Measurements from ENCODE around the gene BIRC3. TPM values are rescaled to one million over a fixed set of nuclear protein-coding genes. Genes with fewer than 3 reads are reported as not detected.
A peak's percentile ranks its signal among the peaks of the same experiment; 100 is the strongest.

The BIRC3 gene
- total RNA-seq, result 1.2 and 1.8 TPM in 2 replicates

GRCh38 chr11:102317099-102317767, at the start of gene BIRC3:
BIRC3 (plus strand) TSS chr11:102317484; CDS start chr11:102324510, 7,026 bp downstream.
- H3K27me3 ChIP-seq (ENCODE audit: insufficient read depth, low read length), result no peaks in the 10 kb centered on the region
- H4K20me1 ChIP-seq (ENCODE audit: insufficient read depth, low read length), result no peaks in the 10 kb centered on the region
- H3K27ac ChIP-seq (ENCODE audit: low read depth, low read length), result peak within 1 kb of the TSS; percentile 79
- peak; percentile 89 for DNase-seq (ENCODE audit: insufficient read length, low spot score, missing footprints)
- H3K4me1 ChIP-seq (ENCODE audit: insufficient read depth, low read length), result peaks cover 19% of the 10 kb centered on the region
- H2AFZ ChIP-seq (ENCODE audit: low read length), result peak within 1 kb of the TSS; percentile 91
- H3K9me3 ChIP-seq (ENCODE audit: low read depth, low read length), result no peaks in the 10 kb centered on the region
- peak; percentile 31 for TF ChIP-seq CTCF (IDR thresholded peaks at IDR 0.05; ENCODE audit: extremely low read depth, low read depth, low read length)
- peak within 1 kb of the TSS; percentile 94 for H3K4me2 ChIP-seq (ENCODE audit: insufficient read depth, low read length)
- no peaks in the 10 kb centered on the region for H3K36me3 ChIP-seq (ENCODE audit: insufficient read depth, low read length)
- no peaks in the 10 kb centered on the region for H3K79me2 ChIP-seq (ENCODE audit: insufficient read depth, low read length)
- peak within 1 kb of the TSS; percentile 77 for H3K4me3 ChIP-seq (ENCODE audit: insufficient read depth, low read length)

DNA sequence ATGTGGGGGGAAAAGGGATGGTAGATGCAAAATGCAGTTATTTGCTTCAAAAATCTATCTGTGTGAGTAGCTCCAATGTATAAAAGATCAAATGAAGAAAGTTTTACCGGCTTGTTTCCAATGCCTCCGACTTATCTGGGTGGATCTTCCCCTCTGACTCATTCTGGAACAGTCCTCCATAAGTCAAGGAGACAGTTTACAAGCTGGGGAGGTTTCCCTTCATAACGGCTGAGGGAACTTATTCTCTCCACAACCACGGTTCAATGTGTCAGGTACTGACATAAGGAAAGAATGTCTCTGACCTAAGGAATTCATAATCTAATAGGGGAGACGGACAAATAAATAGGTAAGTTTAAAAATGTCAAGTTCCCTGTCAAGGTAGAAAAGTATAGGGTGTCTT, 49.7 kb upstream of the BIRC3 start:
- H3K4me2 ChIP-seq (ENCODE audit: insufficient read depth, low read length), result peak overlapping the region; percentile 92

GRCh38 chr11:102268083-102268984, 49.0 kb upstream of the BIRC3 start:
- DNase-seq (ENCODE audit: insufficient read length, low spot score, missing footprints), result peak; percentile 90

More for the DNA sequence above, 49.7 kb upstream of the BIRC3 start:
- DNase-seq (ENCODE audit: insufficient read length, low spot score, missing footprints), result peak; percentile 62
- H2AFZ ChIP-seq (ENCODE audit: low read length), result peak overlapping the region; percentile 89
- peak overlapping the region; percentile 38 for H3K27ac ChIP-seq (ENCODE audit: low read depth, low read length)
- no peaks in the 10 kb centered on the region for H3K9me3 ChIP-seq (ENCODE audit: low read depth, low read length)
- no peaks in the 10 kb centered on the region for H3K27me3 ChIP-seq (ENCODE audit: insufficient read depth, low read length)
- no peaks in the 10 kb centered on the region for H4K20me1 ChIP-seq (ENCODE audit: insufficient read depth, low read length)
- H3K4me3 ChIP-seq (ENCODE audit: insufficient read depth, low read length), result peak overlapping the region; percentile 74
- H3K4me1 ChIP-seq (ENCODE audit: insufficient read depth, low read length), result peaks cover 29% of the 10 kb centered on the region
- TF ChIP-seq CTCF (IDR thresholded peaks at IDR 0.05; ENCODE audit: extremely low read depth, low read depth, low read length), result no peak
- H3K79me2 ChIP-seq (ENCODE audit: insufficient read depth, low read length), result no peaks in the 10 kb centered on the region
- no peaks in the 10 kb centered on the region for H3K36me3 ChIP-seq (ENCODE audit: insufficient read depth, low read length)

More at GRCh38 chr11:102268083-102268984, 49.0 kb upstream of the BIRC3 start:
- peak overlapping the region; percentile 92 for H3K4me2 ChIP-seq (ENCODE audit: insufficient read depth, low read length)
- no peaks in the 10 kb centered on the region for H3K9me3 ChIP-seq (ENCODE audit: low read depth, low read length)
- TF ChIP-seq CTCF (IDR thresholded peaks at IDR 0.05; ENCODE audit: extremely low read depth, low read depth, low read length), result peak; percentile 11
- H3K4me3 ChIP-seq (ENCODE audit: insufficient read depth, low read length), result peak overlapping the region; percentile 74
- peak overlapping the region; percentile 38 for H3K27ac ChIP-seq (ENCODE audit: low read depth, low read length)
- H3K4me1 ChIP-seq (ENCODE audit: insufficient read depth, low read length), result peaks cover 29% of the 10 kb centered on the region
- no peaks in the 10 kb centered on the region for H3K36me3 ChIP-seq (ENCODE audit: insufficient read depth, low read length)
- H4K20me1 ChIP-seq (ENCODE audit: insufficient read depth, low read length), result no peaks in the 10 kb centered on the region
- H3K27me3 ChIP-seq (ENCODE audit: insufficient read depth, low read length), result no peaks in the 10 kb centered on the region
- H3K79me2 ChIP-seq (ENCODE audit: insufficient read depth, low read length), result no peaks in the 10 kb centered on the region
- H2AFZ ChIP-seq (ENCODE audit: low read length), result peak overlapping the region; percentile 89
